ENCODE results near the gene DLEC1. TPM values are rescaled to one million over a fixed set of nuclear protein-coding genes. Genes with fewer than 3 reads are reported as not detected.

The DLEC1 gene
- total and polyA plus RNA-seq, 2 of the 4 experiments (the other 2 are of a cell fraction) = 0.03 TPM; not detected in 1

- Histone ChIP-seq H3K4ac (ENCODE audit: low read depth, low read length) (no peak overlapping the region), H3K79me1 (ENCODE audit: low read depth in 1 of 2, low read length in 2 of 2) (no peaks in the 10 kb centered on the region), H3K14ac (replicated peaks; ENCODE audit: low read depth, low read length) (no peak overlapping the region), H4K5ac (ENCODE audit: low read depth, low read length) (no peak overlapping the region), H2BK5ac (ENCODE audit: low read depth, low read length, poor library complexity, severe bottlenecking) (no peak overlapping the region), H3K36me3 (ENCODE audit: control insufficient read depth, insufficient read depth, low read length) (no peaks in the 10 kb centered on the region), H2AFZ (replicated peaks; ENCODE audit: low read length, poor library complexity) (no peak overlapping the region), H4K8ac (ENCODE audit: low read depth in 2 of 2, low read length in 2 of 2) (no peak overlapping the region), H3K9ac (ENCODE audit: low read depth, low read length) (no peak overlapping the region), H3K23ac (ENCODE audit: low read depth, low read length) (no peak overlapping the region), H3K56ac (ENCODE audit: extremely low read depth, insufficient read depth, low read length) (no peak overlapping the region), H3K9me1 (ENCODE audit: insufficient read depth, low read length) (no peaks in the 10 kb centered on the region), H4K20me1 (ENCODE audit: insufficient read depth, low read length) (no peaks in the 10 kb centered on the region), H2AK9ac (replicated peaks; ENCODE audit: low read depth, low read length, poor library complexity) (no peak overlapping the region), H3K27me3 (ENCODE audit: control insufficient read depth, insufficient read depth, low read length) (peaks cover 14% of the 10 kb centered on the region), H3K4me1 (ENCODE audit: control insufficient read depth, insufficient read depth, low read length) (no peaks in the 10 kb centered on the region), H2BK20ac (ENCODE audit: low read depth, low read length) (no peak overlapping the region), H3K4me3 (ENCODE audit: insufficient read depth, low read depth, low read length) (no peak overlapping the region), H3K9me3 (ENCODE audit: control insufficient read depth, insufficient read depth, low read length) (no peaks in the 10 kb centered on the region), H2BK120ac (ENCODE audit: low read depth, low read length) (no peak overlapping the region), H4K91ac (ENCODE audit: insufficient read depth, low read depth, low read length) (no peak overlapping the region), H3K4me2 (ENCODE audit: low read depth, low read length) (no peak overlapping the region), H2BK15ac (ENCODE audit: low read depth, low read length) (no peak overlapping the region), H2AK5ac (ENCODE audit: low read depth, low read length) (no peak overlapping the region), H3K18ac (ENCODE audit: low read depth, low read length) (no peak overlapping the region), H3K27ac (ENCODE audit: insufficient read depth, low read length) (no peak overlapping the region)
- 91% methylated on average over 4 of the region's 7 CpGs; no CpG with 5 or more reads in 1 of the 2 experiments for WGBS, 2 experiments (ENCODE audit: extremely low coverage in 2 of 2, insufficient read length in 1 of 2)
- ChIA-PET POLR2A (ENCODE audit: unreplicated experiment) (interaction anchor here (0.6 kb wide), 1 partner anchor 21 kb away, joined by 5 read pairs; no protein-coding TSS in a partner anchor), CTCF (no interaction called here)
- intact Hi-C loops (cut with micrococcal nuclease) = no loop called here
- dilution Hi-C loops (cut with HindIII; ENCODE audit: low sequenced_read_pairs, unreplicated experiment) = no loop called here
- ATAC-seq (ENCODE audit: low read depth) = no peak
- no peak for DNase-seq
- TF ChIP-seq CTCF (conservative IDR thresholded peaks at IDR 0.05; ENCODE audit: low read depth, low read length) (no peak), POLR2A (IDR thresholded peaks at IDR 0.05; ENCODE audit: low read depth, low read length) (no peak)
- in situ Hi-C loops (cut with MboI; ENCODE audit: low sequenced_read_pairs) = no loop called here
- BruUV-seq (replicated peaks) = no TSS peak
Measured at GRCh38 chr3:38112378-38112761, 73.4 kb downstream of the DLEC1 start.
